Nephron (organoid): ENCODE data around the gene DDX43.
"Not testable (repeated sequence)": the region's sequence is repeated elsewhere in the genome, so short reads cannot be mapped to it uniquely, and the experiment has no call there.

Source experiments
- H3K27ac Mint-ChIP-seq, 3 experiments: 2 replicates each; pipeline ENCODE4 v1.8.0; 2020; ENCODE audit warnings: mixed read lengths in 3 of 3, mild to moderate bottlenecking in 2 of 3, moderate library complexity in 1 of 3
- H3K27me3 Mint-ChIP-seq: 2 replicates; pipeline ENCODE4 v1.8.0; 2021; ENCODE audit warnings: low read depth, mild to moderate bottlenecking, moderate library complexity, mixed read lengths
- H3K36me3 Mint-ChIP-seq: 2 replicates; pipeline ENCODE4 v1.8.0; 2020; ENCODE audit warnings: low read depth, mixed read lengths
- H3K4me1 Mint-ChIP-seq: 2 replicates; pipeline ENCODE4 v1.8.0; 2020; ENCODE audit warnings: mixed read lengths
- H3K4me3 Mint-ChIP-seq, 3 experiments: 2 replicates each; pipeline ENCODE4 v1.8.0; 2020; ENCODE audit warnings: mild to moderate bottlenecking in 3 of 3, mixed read lengths in 3 of 3, moderate library complexity in 2 of 3
- H3K9me3 Mint-ChIP-seq: 2 replicates; pipeline ENCODE4 v1.8.0; 2020; ENCODE audit warnings: mixed read lengths
- CTCF ChIP-seq, 3 experiments: fragments of 200-600 bp; sonication (generic); IDR thresholded peaks; one replicate each; pipeline ENCODE4 v1.5.0; 2021; ENCODE audit warnings: antibody characterized with exemption in 3 of 3; ENCODE audit not compliant: unreplicated experiment in 3 of 3

The DDX43 gene

GRCh38 chr6:73382462-73383113 lies 12.0 kb upstream of the DDX43 start:
- Mint-ChIP-seq H3K36me3 (no peaks in the 10 kb centered on the region), H3K27ac (no peak overlapping the region), H3K9me3 (no peaks in the 10 kb centered on the region), H3K4me1 (no peaks in the 10 kb centered on the region), H3K4me3 (no peak overlapping the region), H3K27me3 (peaks cover 11% of the 10 kb centered on the region)
- TF ChIP-seq CTCF (IDR thresholded peaks at IDR 0.05; ENCODE audit: unreplicated experiment in 3 of 3): no peak

- H3K4me1 Mint-ChIP-seq: no peaks in the 10 kb centered on the region
- H3K36me3 Mint-ChIP-seq: no peaks in the 10 kb centered on the region
- no peaks in the 10 kb centered on the region for H3K9me3 Mint-ChIP-seq
- no peak overlapping the region for H3K27ac Mint-ChIP-seq
- H3K4me3 Mint-ChIP-seq: peak overlapping the region; percentile 83 to 86 (median 84)
- H3K27me3 Mint-ChIP-seq: peaks cover 26% of the 10 kb centered on the region
- no peak for TF ChIP-seq CTCF (IDR thresholded peaks at IDR 0.05; ENCODE audit: unreplicated experiment in 3 of 3)
Observed at GRCh38 chr6:73388433-73388799, 6.2 kb upstream of the DDX43 start.

- Mint-ChIP-seq H3K27me3 (peaks cover 25% of the 10 kb centered on the region), H3K9me3 (no peaks in the 10 kb centered on the region), H3K36me3 (no peaks in the 10 kb centered on the region), H3K4me3 (peak overlapping the region; percentile 83 to 86 (median 84)), H3K4me1 (no peaks in the 10 kb centered on the region), H3K27ac (no peak overlapping the region)
- TF ChIP-seq CTCF (IDR thresholded peaks at IDR 0.05; ENCODE audit: unreplicated experiment in 3 of 3): peak; percentile 57 to 63 (median 62)
Observed at GRCh38 chr6:73388800-73389512, 5.7 kb upstream of the DDX43 start.

GRCh38 chr6:73389854-73390253 lies 4.8 kb upstream of the DDX43 start:
- H3K27me3 Mint-ChIP-seq: peaks cover 20% of the 10 kb centered on the region
- no peaks in the 10 kb centered on the region for H3K36me3 Mint-ChIP-seq
- H3K27ac Mint-ChIP-seq: no peak overlapping the region
- H3K9me3 Mint-ChIP-seq: no peaks in the 10 kb centered on the region
- TF ChIP-seq CTCF (IDR thresholded peaks at IDR 0.05; ENCODE audit: unreplicated experiment in 3 of 3): no peak
- H3K4me3 Mint-ChIP-seq: no peak overlapping the region
- no peaks in the 10 kb centered on the region for H3K4me1 Mint-ChIP-seq

- TF ChIP-seq CTCF (IDR thresholded peaks at IDR 0.05; ENCODE audit: unreplicated experiment in 3 of 3): no peak
- Mint-ChIP-seq H3K27me3 (peaks cover 20% of the 10 kb centered on the region), H3K9me3 (no peaks in the 10 kb centered on the region), H3K27ac (no peak overlapping the region), H3K4me3 (no peak overlapping the region), H3K36me3 (no peaks in the 10 kb centered on the region), H3K4me1 (no peaks in the 10 kb centered on the region)
Observed at GRCh38 chr6:73391675-73392074, 3.0 kb upstream of the DDX43 start.

- peaks cover 20% of the 10 kb centered on the region for H3K27me3 Mint-ChIP-seq
- H3K36me3 Mint-ChIP-seq, H3K27ac Mint-ChIP-seq, H3K9me3 Mint-ChIP-seq, H3K4me1 Mint-ChIP-seq, H3K4me3 Mint-ChIP-seq: not testable (repeated sequence)
Observed at GRCh38 chr6:73392188-73392587, 2.4 kb upstream of the DDX43 start.
